HG03095 (cell line): ENCODE results near the gene LDB1.
A peak's percentile ranks its signal among the peaks of the same experiment; 100 is the strongest.

Source experiments
- ATAC-seq: cut with Tn5 transposase; IDR thresholded peaks from one replicate; pipeline ENCODE4 v1.9.1; 2021; ENCODE audit warnings: moderate library complexity; ENCODE audit not compliant: unreplicated experiment

Gene LDB1

GRCh38 chr10:102120142-102120990 lies at the start of gene LDB1:
Gene LDB1, minus strand, starts transcription at chr10:102120368. Its CDS starts 258 bp downstream, at chr10:102120110.
- peak; percentile 54 for ATAC-seq

DNA sequence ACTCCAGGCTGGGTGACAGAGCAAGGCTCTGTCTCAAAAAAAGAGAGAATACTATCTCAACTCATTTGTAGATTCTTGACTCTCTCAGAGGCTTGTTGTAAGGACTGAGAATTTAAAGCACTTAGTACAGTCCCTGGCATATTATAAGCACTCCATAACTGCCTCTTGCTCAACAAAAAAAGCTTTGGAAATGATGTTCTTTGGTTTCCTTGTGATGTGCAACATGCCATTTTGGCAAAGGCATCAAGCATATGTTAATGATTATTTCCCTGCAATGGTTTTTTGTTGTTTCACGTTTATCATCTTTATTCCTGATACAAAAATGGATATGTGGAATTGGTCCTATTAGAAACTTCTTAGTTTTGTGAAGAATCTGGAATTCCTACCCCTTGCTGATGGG lies 47.7 kb upstream of the LDB1 start:
- ATAC-seq: no peak

GRCh38 chr10:102163342-102163989 lies 43.3 kb upstream of the LDB1 start:
- no peak for ATAC-seq

DNA sequence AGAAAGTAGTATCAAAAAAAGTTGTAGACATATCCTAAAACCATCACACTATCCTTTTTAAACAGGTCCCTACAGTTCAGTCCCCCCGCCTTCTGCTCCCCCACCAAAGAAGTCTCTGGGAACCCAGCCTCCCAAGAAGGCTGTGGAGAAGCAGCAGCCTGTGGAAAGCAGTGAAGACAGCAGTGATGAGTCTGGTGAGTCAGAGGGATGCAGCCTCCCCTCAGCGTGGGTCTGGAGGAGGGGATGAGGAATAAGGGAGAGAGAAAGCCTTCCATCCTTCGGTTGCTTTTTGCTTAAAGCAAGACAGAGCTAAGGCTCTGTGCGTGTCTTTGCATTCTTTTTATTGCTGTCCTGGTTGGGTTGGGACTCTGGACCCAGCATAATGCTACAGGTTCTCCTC lies 39.7 kb upstream of the LDB1 start:
- ATAC-seq: no peak

- no peak for ATAC-seq
Observed at GRCh38 chr10:102159051-102159597, 39.0 kb upstream of the LDB1 start.

GRCh38 chr10:102157224-102157623 lies 37.1 kb upstream of the LDB1 start:
- no peak for ATAC-seq

DNA sequence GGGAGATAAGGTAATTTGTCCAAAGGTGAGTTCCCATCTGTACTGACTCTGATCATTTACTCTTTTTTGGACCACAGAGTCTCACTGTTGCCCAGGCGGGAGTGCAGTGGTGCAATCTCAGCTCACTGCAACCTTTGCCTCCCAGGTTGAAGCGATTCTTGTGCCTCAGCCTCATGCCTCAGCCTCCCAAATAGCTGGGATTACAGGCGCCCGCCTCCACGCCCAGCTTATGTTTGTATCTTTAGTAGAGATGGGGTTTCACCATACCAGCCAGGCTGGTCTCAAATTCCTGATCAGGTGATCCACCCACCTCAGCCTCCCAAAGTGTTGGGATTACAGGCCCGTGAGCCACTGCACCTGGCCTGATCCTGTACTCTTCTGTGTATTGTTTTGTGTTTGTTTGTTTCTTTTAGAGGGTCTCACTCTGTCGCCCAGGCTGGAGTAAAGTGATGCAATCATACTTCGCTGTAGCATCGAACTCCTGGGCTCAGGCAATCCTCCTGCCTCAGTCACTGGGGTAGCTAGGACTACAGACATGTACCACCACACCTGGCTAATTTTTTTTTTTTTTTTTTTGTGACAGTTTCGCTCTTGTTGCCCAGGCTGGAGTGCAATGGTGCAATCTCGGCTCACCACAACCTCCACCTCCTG lies 34.4 kb upstream of the LDB1 start:
- no peak for ATAC-seq

GRCh38 chr10:102153093-102153620 lies 33.0 kb upstream of the LDB1 start:
- ATAC-seq: no peak

DNA sequence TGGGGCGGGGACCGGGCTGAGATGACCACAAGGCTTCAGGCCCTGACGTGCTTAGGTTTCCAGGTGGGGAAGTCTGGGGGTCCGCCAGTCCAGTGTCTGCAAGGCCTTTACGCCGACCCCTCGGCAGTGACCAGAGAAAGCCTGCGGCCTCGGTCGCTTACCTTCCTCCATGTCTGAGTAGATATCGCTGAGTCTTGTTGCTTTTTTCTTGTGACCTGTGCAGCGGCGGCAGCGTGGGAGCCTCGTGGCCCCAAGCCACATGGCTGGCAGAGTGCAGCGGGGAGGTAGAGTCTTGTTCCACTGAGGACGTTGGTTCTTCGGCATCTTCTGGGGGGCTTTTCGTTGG lies 32.4 kb upstream of the LDB1 start:
- peak; percentile 19 for ATAC-seq

- ATAC-seq: peak; percentile 92
Observed at GRCh38 chr10:102151774-102152544, 31.8 kb upstream of the LDB1 start, which contains the start of gene NOLC1. Gene NOLC1, plus strand, starts transcription at chr10:102152389. Its CDS starts 22 bp downstream, at chr10:102152411.

DNA sequence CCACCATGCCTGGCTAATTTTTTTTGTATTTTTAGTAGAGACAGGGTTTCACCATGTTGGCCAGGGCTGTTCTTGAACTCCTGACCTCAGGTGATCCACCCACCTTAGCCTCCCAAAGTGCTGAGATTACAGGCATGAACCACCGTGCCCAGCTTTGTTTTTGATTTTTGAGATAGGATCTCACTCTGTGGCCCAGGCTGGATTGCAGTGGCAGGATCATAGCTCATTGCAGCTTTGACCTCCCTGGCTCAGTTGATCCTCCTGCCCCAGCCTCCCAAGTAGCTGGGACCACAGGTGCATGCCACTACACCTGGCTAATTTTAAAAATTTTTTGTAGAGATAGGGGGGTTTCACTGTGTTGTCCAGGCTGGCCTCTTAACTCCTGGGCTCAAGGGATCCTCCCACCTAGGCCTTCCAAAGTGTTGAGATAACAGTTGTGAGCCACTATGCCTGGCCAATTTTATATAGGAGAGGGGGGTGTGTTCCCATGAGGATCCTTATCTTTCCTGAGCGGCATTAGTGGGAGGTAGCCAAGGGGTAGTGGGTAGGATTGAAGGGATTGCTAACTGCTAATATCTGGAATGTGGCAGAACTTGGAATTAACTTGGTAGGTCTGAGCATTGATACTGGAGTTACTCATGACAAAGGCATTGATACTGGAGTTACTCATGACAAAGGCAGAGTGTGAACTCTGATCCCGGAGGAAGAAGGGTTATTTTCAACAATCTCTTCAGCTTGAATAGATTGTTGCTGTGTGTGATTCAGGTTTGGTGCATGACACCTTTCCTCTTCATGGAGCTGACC lies 31.0 kb upstream of the LDB1 start:
- ATAC-seq: no peak

DNA sequence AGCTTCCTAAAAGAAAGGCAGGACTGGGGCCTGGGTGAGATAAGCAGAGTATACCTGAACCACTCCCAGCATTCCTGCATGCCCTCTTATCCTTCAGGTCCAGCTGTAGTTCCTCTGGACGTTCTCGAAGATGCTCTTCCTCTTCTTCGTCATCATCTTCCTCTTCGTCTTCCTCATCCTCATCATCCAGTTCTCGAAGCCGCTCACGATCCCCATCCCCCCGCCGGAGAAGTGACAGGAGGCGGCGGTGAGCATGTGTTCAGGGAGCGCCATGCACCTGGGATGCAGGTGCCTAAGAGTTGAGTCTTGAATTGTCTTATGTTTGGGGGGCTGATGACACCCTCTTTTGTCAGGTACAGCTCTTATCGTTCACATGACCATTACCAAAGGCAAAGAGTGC lies 28.1 kb upstream of the LDB1 start:
- ATAC-seq: no peak

GRCh38 chr10:102147561-102147960 lies 27.4 kb upstream of the LDB1 start:
- ATAC-seq: no peak

DNA sequence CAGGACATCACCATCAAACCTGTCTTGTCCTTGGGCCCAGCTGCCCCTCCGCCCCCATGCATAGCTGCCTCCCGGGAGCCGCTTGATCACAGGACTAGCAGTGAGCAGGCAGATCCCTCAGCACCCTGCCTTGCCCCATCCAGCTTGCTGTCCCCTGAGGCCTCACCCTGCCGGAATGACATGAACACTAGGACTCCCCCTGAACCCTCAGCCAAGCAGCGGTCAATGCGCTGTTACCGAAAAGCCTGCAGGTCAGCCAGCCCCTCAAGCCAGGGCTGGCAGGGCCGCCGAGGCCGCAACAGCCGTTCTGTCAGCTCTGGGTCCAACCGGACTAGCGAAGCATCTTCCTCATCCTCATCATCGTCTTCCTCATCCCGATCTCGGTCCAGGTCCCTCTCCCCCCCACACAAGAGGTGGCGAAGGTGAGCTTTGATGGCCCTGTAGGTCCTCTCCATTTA lies 26.8 kb upstream of the LDB1 start:
- ATAC-seq: no peak

- ATAC-seq: no peak
Observed at GRCh38 chr10:102141583-102142107, 21.5 kb upstream of the LDB1 start.

GRCh38 chr10:102140913-102141540 lies 20.9 kb upstream of the LDB1 start:
- ATAC-seq: no peak

- no peak for ATAC-seq
Observed at GRCh38 chr10:102140218-102140617, 20.1 kb upstream of the LDB1 start.

DNA sequence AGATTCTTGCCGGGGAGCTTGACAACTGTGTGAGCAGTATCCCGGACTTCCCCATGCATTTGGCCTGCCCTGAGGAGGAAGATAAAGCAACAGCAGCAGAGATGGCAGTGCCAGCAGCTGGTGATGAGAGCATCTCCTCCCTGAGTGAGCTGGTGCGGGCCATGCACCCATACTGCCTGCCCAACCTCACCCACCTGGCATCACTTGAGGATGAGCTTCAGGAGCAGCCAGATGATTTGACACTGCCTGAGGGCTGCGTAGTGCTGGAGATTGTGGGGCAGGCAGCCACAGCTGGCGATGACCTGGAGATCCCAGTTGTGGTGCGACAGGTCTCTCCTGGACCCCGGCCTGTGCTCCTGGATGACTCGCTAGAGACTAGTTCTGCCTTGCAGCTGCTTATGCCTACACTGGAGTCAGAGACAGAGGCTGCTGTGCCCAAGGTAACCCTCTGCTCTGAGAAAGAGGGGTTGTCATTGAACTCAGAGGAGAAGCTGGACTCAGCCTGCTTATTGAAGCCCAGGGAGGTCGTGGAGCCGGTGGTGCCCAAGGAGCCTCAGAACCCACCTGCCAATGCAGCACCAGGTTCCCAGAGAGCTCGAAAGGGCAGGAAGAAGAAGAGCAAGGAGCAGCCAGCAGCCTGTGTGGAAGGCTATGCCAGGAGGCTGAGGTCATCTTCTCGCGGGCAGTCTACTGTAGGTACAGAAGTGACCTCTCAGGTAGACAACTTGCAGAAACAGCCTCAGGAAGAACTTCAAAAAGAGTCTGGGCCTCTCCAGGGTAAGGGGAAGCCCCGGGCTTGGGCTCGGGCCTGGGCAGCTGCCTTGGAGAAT lies 19.3 kb upstream of the LDB1 start:
- no peak for ATAC-seq
